HG02642 (cell line): ENCODE measurements around the gene CRY2.

Experiments used
- ATAC-seq: cut with Tn5 transposase; IDR thresholded peaks from one replicate; pipeline ENCODE4 v1.9.1; 2021; ENCODE audit warnings: mild to moderate bottlenecking; ENCODE audit not compliant: unreplicated experiment, poor library complexity

The CRY2 gene

DNA sequence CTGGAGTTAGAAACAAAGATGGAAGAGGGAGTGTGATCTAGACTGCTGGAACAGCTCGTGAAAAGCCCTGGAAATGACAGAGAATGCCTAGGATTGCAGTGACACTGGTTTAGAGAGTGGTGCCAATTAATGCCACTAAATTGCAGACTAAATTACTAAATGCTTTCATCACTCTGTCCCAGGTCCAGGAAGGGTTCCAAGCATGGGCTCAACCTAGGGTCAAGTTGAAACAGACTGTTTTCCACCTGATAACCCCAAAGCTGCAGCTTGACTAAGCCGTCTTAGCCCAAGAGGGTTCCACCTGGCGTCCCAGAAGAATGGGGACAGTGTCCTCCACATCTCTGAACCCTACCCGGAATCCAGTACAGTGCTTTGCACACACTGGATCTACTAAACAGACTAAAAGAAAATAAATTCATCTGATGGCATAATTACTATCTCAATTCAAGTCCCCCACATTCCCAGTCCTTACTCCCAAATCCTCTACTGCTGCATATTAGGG lies 1.1 kb upstream of the CRY2 start:
- no peak for ATAC-seq

DNA sequence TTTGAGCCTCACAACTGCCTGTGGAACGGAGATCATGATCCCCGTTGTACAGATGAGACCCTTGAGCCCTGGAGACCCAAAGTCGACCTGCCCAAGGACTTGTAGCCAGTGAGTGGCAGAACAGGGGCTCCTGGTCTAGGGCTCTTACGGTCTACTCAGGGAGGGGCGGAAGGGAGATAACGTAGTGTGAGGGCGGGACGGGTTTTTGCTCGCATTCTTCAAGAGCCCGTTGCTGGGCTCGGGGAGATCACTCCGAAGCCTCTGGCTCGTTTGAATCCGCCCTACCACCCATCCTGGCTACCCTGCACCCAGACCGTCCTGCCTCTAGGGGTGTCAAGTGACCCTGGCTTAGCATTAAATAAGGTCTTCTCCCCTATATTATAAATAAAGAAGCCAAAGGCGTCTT lies 639 bp downstream of the CRY2 start:
- peak; percentile 8 for ATAC-seq

DNA sequence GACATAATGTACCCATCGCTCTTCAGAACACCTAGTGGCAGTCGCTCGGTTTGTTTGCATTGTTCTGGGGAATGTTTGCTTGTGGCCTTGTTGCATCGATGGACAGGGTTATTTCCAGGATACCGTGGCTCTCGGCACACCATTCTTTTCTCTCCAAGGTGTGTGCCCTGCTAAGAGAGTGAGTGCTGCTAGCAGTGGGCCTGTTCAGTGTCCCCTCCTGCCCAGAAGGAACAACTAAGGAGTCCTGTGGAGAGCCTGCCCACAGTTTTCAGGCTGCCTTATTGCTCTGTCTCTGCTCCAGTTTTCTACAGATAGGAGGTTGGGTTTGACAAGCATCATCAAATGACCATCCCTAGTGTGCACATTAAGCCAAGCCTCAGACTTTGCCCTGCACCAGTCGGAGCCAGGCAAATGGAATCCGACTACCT lies 1.4 kb downstream of the CRY2 start:
- ATAC-seq = no peak

DNA sequence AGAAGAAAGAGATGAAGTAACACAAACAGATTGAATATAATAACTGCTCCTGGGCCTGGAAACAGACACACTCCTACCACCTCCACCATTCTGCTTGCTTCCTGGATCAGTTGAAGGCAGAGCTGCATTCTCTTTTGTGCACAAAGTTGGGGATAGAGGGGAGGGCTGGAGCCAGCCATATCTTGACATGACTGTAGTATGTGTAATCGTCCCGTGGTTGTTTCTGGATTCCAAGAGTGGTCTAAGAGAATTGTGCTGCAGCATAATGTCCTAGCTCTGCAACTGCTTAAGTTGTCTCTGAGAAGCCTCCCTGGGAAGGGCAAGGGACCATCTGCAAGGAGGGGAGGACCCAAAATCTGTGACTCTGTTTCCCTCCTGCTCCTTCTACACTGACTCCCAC lies 3.2 kb downstream of the CRY2 start:
- no peak for ATAC-seq

DNA sequence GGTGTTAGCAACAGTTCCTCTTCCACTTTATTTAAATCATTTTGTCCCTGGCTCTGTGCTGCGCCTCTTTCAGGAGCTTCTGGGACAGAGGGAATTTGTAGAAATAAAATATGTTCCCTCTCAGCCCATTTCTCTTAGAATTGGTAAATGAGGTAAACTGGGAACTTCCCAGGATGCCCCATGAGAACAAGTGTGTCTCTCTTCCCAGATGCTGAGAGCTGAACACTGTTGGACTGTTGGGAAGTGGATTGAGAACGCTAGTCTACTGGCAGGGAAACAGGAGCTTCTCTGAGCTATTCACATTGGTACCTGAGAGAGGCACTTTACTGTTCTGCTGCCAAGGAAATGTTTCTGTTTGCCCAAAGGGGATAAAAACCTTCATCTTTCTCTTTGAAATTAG lies 4.0 kb downstream of the CRY2 start:
- no peak for ATAC-seq

DNA sequence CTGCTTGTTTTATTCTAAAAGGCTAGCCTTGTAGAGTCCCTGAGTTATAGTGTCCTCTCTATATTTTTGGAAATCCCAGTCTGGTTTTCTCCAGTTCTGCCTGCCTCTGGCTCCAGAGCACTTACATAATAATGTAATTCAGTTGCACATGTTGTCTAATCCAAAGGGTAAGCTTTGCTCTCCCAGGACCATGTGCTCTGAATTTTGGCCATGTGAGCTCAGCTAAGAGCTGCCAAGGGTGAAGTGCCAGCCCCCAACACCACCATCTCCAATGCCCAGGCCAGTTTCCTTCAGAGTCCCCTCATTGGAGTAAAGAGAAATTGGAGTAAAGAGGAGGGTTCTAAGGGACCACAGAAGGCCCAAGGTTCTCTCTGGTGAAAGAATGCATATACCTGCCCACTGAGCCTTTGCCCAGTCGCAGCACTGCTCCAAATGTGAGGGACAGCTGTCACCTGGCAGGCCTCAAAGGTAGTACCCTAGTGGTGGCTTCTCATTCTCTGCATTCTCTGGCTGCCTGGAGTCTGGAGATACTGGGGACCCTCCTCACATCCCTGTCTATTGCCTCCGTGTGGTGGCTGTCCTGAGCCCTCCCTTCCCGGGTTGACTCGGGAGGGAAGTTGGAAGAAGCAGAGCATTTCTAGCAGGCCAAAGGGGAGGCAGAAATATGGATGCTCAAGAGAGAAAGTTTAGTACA lies 4.9 kb downstream of the CRY2 start:
- peak; percentile 11 for ATAC-seq

DNA sequence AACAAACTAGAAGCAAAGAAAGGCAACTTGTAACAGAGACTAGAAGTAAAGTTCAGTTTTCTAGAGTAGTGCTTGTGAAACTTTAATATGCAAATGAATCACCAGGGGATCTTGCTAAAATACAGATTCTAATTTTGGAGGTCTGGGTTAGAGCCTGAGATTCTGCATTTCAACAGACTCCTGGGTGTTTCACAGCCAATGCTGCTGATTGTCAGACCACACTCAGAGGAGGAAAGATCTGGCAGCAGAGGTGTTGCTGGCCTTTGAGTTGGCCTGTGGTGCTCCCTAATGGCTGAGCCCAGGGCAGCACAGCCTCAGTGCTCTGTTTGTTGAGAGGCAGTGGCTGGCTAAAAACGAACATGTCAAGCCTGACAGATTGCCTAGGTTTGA lies 5.4 kb downstream of the CRY2 start:
- ATAC-seq = peak; percentile 50

DNA sequence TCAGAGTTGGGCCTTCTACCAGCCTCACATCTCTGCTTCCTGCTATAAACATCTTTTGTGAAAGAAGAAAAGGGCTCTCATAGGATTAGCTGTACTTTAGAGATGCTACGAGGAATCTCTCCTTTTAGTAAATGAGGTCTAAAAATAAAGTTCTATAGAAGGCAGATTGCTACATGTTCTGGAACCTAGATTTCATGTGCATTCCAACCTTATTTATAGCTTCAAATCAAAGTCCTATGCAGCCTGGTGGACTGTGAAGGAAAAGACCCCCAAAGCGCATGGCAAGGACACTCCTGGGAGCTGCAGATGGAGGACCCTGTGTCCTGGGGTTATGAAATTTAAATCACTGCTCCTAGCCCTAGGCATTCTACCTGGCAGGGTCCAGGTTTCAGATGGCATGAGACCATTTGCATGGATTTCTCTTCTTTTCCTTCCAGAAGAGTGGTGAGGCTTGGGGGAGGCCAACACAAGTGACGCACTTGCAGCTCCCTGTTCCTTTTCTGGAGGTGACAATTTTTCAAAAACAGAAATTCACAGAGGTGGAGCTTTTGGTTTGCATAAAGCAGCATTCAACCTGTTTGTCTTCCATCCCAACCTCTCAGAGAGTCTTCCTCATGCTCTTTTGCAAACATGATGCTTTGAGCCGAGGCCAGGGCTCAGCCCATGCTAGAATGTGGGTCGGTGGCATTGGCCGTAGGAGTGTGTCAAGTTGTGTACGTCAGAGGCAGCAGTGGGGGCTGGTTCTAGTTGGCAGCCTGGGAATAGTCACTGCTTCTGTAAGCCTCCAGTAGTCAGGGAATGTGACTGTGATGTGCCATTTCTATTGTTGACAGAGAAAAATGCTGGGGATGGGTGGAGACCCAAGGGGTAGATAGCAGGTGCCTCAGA lies 6.3 kb downstream of the CRY2 start:
- no peak for ATAC-seq

DNA sequence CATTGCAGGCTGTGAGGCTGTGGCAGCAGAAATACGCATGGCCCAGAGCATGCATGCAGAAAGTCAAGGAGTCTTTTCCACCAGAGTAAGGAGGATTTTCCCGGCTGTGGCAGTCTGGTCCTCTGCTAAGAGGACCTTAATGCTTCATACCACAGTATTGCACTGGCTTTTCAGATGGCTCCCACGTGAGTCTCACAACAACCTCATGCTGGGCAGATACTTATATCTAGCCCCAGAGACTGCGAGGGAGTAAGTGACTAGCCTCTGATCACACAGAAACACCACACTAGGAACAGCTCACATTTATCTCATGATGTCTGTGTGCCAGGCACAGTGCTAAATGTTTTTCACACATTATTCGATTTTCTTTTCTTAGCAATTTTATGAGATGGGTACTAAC lies 8.0 kb downstream of the CRY2 start:
- no peak for ATAC-seq

DNA sequence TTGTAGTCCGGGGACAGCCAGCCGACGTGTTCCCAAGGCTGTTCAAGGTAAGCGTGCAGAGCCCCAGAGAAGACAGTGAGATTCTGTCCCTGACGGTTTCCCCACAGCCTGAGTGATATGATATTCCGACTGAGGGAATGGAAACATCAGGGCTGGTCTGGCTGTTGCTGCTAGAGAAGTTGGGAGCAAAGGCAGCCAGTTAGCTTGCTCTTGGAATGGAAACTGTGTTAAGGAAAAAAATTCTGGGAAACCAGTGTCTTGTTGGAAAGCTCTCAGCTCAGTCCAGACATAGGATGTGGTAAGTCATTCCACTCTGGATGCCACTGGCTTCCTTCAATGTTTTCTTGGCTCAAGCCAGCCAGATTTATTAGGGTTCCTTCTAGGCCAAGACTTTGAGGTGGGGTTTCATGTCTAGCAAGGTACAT lies 8.8 kb downstream of the CRY2 start:
- ATAC-seq = no peak

DNA sequence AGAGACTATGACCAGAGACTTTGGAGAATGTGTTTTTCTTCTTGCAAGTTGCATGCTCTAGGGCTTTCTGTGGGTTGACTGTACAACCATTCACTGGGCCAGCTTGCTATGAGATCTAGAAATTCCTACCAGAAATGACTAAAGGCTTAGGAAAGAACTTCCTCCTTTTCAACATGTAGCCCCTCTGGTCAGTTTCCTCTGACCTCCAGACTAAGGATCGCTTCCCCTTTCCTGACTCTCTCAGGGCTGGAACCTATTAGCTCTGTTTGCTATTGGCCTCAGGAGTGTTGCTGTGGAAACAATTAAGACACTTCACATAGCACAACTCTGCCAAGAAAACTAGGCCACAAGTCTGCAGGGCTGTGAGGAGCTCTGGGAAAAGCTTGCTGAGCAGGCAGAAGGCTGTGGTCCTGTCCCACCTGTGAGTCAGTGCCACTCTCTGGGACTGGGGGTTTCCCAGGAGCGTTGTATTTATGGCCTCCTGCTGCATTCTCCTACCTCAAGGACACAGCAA lies 10.7 kb downstream of the CRY2 start:
- no peak for ATAC-seq

DNA sequence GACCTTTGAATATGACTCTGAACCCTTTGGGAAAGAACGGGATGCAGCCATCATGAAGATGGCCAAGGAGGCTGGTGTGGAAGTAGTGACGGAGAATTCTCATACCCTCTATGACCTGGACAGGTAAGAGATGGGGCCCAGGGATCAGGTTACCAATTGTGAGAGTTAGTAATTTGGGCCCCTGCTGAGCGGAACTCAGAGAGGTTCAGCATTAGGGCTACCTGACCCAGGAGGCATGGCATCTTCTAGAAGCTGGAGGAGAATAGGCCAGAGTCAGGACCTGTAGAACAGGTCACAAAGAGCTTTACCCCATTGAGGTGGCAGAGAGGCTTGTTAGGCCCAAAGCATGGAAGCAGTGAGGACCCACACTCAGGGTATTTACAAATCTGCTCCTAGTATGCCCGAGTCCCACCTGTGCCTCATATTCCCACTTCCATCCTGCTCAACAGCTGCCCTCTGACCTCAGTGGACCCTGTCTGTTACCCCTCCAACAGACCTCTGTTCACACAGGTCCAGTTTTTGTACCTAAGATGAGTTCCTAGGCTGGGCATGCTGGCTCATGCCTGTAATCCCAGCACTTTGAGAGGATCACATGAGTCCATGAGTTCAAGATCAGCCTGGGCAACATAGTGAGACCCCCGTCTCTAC lies 11.6 kb downstream of the CRY2 start:
- ATAC-seq = no peak

DNA sequence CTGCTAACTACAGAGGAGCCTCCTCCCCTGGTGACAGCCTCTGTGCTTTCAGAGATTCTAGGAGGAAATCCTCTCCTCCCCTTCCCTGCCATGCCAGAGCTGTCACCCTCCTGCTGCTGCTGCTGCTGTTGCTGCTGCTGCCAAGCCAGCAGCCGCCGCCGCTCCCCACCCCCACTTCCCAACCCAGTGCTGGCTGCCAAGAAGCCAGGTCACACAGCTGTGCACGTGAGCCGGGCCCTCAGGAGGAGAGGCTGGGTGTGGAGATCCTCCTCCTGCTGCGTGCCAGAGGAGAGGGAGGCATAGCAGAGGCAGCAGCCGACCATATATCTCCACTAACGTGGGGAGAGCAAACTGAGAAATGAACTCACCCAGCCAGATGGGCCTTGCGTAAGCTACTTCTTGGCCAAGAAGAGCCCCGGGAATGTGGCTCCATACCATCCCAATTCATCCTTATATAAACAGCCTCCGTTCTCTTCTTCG lies 12.4 kb downstream of the CRY2 start:
- ATAC-seq = no peak

DNA sequence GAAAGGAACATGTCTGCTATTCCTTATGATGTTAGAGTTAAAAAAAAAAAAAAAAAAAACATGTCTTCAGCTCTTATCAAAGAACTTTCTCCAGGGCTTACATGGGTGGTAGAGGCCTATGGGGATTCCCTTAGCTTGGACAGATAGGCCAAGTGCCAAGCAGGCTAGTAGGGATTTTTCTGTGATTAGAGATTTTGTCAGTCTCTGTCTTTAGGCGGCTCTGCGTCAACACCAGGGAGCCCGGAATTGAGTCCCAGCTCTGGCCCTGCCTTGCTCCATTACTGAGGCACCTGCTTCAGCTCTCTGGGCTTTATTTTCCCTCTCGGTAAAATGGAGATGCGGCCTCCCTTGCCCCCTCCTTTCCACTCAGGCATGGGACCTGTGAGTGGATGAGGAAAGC lies 13.1 kb downstream of the CRY2 start:
- no peak for ATAC-seq

DNA sequence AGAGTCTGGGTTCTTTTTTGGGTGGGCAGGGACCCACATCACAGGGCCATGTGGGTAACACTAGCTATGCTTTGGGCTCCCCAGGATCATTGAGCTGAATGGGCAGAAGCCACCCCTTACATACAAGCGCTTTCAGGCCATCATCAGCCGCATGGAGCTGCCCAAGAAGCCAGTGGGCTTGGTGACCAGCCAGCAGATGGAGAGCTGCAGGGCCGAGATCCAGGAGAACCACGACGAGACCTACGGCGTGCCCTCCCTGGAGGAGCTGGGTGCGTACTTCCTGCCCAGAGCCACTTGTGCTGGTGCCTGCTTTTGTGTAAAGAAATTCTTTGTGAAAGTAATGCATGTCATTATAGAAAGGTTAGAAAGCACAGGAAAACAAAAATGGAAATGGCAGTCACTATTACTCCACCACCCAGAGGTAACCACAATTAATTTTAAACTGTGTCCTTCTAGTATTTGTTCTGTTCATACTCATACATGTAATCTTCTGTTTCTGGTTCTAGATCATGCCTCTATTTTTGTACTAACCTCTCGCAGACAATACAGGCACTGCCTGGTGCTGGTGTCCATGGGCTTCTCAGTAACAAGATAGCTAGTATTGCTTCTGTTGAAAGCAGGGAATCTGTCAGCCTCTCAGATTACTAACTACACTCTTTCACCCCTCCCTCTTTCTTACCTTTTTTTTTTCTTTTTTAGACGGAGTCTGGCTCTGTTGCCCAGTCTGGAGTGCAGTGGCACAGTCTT lies 13.7 kb downstream of the CRY2 start:
- ATAC-seq = no peak

DNA sequence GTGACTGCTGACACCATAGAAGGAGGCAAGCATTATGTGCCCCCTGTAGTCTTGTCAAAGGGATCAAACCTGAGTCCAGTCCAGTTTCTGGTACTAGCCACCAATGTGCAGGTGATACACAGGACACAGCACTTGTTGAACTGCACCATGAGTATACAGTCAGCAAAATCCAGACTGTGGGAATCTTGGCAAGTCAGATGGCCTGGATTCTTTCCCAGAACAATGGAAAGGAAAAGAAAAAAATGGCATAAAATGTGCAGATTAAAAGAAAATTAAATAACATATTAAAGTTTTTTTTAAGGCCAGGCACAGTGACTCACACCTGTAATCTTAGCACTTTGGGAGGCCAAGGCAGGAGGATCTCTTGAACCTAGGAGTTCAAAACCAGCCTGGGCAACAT lies 16.8 kb downstream of the CRY2 start:
- no peak for ATAC-seq

DNA sequence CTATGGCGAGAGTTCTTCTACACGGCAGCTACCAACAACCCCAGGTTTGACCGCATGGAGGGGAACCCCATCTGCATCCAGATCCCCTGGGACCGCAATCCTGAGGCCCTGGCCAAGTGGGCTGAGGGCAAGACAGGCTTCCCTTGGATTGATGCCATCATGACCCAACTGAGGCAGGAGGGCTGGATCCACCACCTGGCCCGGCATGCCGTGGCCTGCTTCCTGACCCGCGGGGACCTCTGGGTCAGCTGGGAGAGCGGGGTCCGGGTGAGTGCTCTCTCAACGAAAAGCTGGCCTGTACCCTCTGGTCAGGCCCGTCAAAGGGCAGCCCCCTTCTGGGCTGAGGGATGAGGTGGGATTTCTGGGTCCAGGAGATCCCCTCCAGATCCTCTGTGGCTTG lies 22.3 kb downstream of the CRY2 start:
- ATAC-seq = no peak

DNA sequence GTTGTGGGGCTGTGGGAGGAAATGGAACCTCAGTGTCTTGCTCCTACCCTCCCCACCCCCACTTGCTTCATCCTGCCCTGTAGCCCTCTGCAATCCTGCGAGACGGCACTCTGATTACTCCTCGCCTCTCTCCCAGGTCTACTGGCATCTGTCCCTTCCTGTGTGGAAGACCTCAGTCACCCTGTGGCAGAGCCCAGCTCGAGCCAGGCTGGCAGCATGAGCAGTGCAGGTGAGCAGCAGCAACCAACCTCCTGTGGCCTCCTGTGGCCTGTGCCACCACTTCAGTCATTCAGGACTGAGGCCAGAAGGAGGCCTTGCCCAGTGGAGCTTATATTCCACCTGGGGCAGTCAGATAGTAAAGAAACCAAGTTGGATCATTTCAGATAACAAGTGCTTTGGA lies 23.4 kb downstream of the CRY2 start:
- no peak for ATAC-seq

DNA sequence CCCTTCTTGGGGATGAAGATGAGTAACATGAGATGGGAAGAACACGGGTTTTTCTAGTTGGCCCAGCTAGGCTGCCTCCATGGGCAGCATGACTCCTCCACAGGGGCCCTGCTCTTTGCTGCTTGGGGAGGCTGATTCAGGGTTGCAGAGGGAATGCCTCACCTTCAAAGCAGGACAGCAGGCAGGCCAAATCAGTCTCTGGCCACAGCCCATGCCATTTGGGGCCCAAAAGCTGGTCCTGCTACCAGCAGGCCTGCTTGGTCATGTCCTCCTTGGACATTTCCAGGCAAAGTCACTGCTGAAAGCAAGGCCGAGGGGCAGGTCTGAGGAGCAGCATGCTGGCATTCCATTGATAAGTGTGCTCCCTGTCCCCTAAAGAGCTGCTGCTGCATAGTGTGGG lies 24.4 kb downstream of the CRY2 start:
- ATAC-seq = no peak
